GM23338 (cell line): ENCODE measurements around the gene ISL2. TPM values are rescaled to one million over a fixed set of nuclear protein-coding genes. Genes with fewer than 3 reads are reported as not detected.

Experiments
- ATAC-seq: fragments of 200-7000 bp; cut with Tn5 transposase; 3 replicates; pipeline ENCODE4 v1.9.1; 2020
- DNase-seq: peaks from one replicate; pipeline ENCODE4 v3.0.0-alpha.2; 2015; ENCODE audit warnings: low spot score
- H2AFZ ChIP-seq: fragments of 200-600 bp; sonication (generic); 2 replicates; pipeline ENCODE4 v1.8.0; 2016; ENCODE audit warnings: antibody characterized with exemption, mild to moderate bottlenecking, moderate library complexity
- H3F3A ChIP-seq: fragments of 200-600 bp; sonication (generic); replicated peaks from 2 replicates; pipeline ENCODE4 v1.8.0; 2017; ENCODE audit warnings: antibody characterized with exemption, mixed run types, low read depth
- H3K27ac ChIP-seq: fragments of 200-600 bp; sonication (generic); 2 replicates; pipeline ENCODE4 v1.6.1; 2016; ENCODE audit warnings: low read depth
- H3K27me3 ChIP-seq: fragments of 200-600 bp; sonication (generic); 2 replicates; pipeline ENCODE4 v1.8.0; 2016; ENCODE audit warnings: mild to moderate bottlenecking, mixed run types, moderate library complexity; ENCODE audit not compliant: insufficient read depth
- H3K36me3 ChIP-seq: fragments of 200-600 bp; sonication (generic); 2 replicates; pipeline ENCODE4 v1.8.0; 2016; ENCODE audit warnings: mild to moderate bottlenecking; ENCODE audit not compliant: insufficient read depth
- H3K4me1 ChIP-seq: fragments of 200-600 bp; sonication (generic); 2 replicates; pipeline ENCODE4 v1.8.0; 2016; ENCODE audit warnings: mild to moderate bottlenecking, moderate library complexity; ENCODE audit not compliant: insufficient read depth
- H3K4me2 ChIP-seq: fragments of 200-600 bp; sonication (generic); 2 replicates; pipeline ENCODE4 v1.7.1; 2017; ENCODE audit warnings: mixed run types
- H3K4me3 ChIP-seq: fragments of 200-600 bp; sonication (generic); 2 replicates; pipeline ENCODE4 v1.6.1; 2016; ENCODE audit warnings: mixed run types
- H3K79me2 ChIP-seq: fragments of 200-600 bp; sonication (generic); replicated peaks from 2 replicates; pipeline ENCODE4 v1.8.0; 2017; ENCODE audit warnings: mild to moderate bottlenecking; ENCODE audit not compliant: insufficient read depth
- H3K9me2 ChIP-seq: fragments of 200-600 bp; sonication (generic); 2 replicates; pipeline ENCODE4 v1.8.0; 2017; ENCODE audit not compliant: insufficient read depth
- H4K20me1 ChIP-seq: fragments of 200-600 bp; sonication (generic); replicated peaks from 2 replicates; pipeline ENCODE4 v1.8.0; 2017; ENCODE audit warnings: mild to moderate bottlenecking; ENCODE audit not compliant: insufficient read depth
- H3K27ac Mint-ChIP-seq: 2 replicates; pipeline ENCODE4 v1.8.0; 2020; ENCODE audit warnings: inconsistent platforms, mild to moderate bottlenecking, moderate library complexity, mixed read lengths
- H3K27me3 Mint-ChIP-seq: 3 replicates; pipeline ENCODE4 v1.8.0; 2022; ENCODE audit warnings: low read depth, mild to moderate bottlenecking, moderate library complexity, mixed read lengths, inconsistent platforms; ENCODE audit not compliant: insufficient read depth, poor library complexity
- H3K36me3 Mint-ChIP-seq: 3 replicates; pipeline ENCODE4 v1.8.0; 2021; ENCODE audit warnings: low read depth, mild to moderate bottlenecking, inconsistent platforms, moderate library complexity, mixed read lengths
- H3K4me1 Mint-ChIP-seq: 3 replicates; pipeline ENCODE4 v1.8.0; 2020; ENCODE audit warnings: mild to moderate bottlenecking, inconsistent platforms, mixed read lengths
- H3K4me3 Mint-ChIP-seq: 3 replicates; pipeline ENCODE4 v1.8.0; 2021; ENCODE audit warnings: moderate library complexity, mild to moderate bottlenecking, inconsistent platforms, mixed read lengths
- H3K9me3 Mint-ChIP-seq: 3 replicates; pipeline ENCODE4 v1.8.0; 2020; ENCODE audit warnings: moderate library complexity, mild to moderate bottlenecking, inconsistent platforms, mixed read lengths
- ETS1 ChIP-seq: IDR thresholded peaks from 2 replicates; pipeline ENCODE4 v1.6.1; 2016; ENCODE audit warnings: antibody characterized with exemption
- EZH2 ChIP-seq: fragments of 200-600 bp; sonication (generic); IDR thresholded peaks from one replicate; pipeline ENCODE4 v1.8.0; 2017; ENCODE audit warnings: antibody characterized with exemption, mild to moderate bottlenecking, low read depth; ENCODE audit not compliant: unreplicated experiment
- NANOG ChIP-seq: IDR thresholded peaks from 2 replicates; pipeline ENCODE4 v1.6.1; 2016; ENCODE audit warnings: antibody characterized with exemption, borderline replicate concordance
- POLR2AphosphoS5 ChIP-seq: IDR thresholded peaks from 2 replicates; pipeline ENCODE4 v1.6.1; 2016; ENCODE audit warnings: antibody characterized with exemption, low read depth
- STAT1 ChIP-seq: IDR thresholded peaks from one replicate; pipeline ENCODE4 v1.6.1; 2016; ENCODE audit warnings: antibody characterized with exemption; ENCODE audit not compliant: unreplicated experiment
- ZNF331 ChIP-seq: fragments of 250-450 bp; sonication (Bioruptor Pico); IDR thresholded peaks from 2 replicates; pipeline ENCODE4 v1.5.0; 2020; ENCODE audit warnings: low read depth, mild to moderate bottlenecking, moderate library complexity
- polyA plus RNA-seq: library from polyadenylated mRNA; unstranded; fragments of >200 nt; fragmentation: Nextera tagmentation; extraction: Ambion mirVana; gene quantifications from 2 replicates; pipeline ENCODE4 v1.2.1, GENCODE V29; 2016
- total RNA-seq: library from RNA; depleted of rRNA; stranded (reverse); fragments of >200 nt; shearing (Covaris generic); gene quantifications from 2 replicates; pipeline ENCODE4 v1.2.3, GENCODE V29; 2014
- TF ChIP-seq, protein P1 (sequence below): IDR thresholded peaks from one replicate; pipeline ENCODE4 v1.6.1; 2018; ENCODE audit warnings: antibody characterized with exemption; ENCODE audit not compliant: unreplicated experiment
- TF ChIP-seq, protein P2 (sequence below), 2 experiments: fragments of 200-600 bp in 1 of 2; sonication (generic) in 1 of 2; conservative IDR thresholded peaks; 2 replicates each; pipeline versions ENCODE4 v1.5.1 to v1.6.1; 2016 to 2017; ENCODE audit warnings: antibody characterized with exemption in 2 of 2, low read depth in 2 of 2, mild to moderate bottlenecking in 2 of 2, moderate library complexity in 1 of 2

Gene ISL2
- total and polyA plus RNA-seq, 2 experiments from 2014 or later: 0.65 to 2.7 TPM

- Mint-ChIP-seq H3K27ac (no peak overlapping the region), H3K4me3 (no peak overlapping the region), H3K9me3 (peaks cover 3% of the 10 kb centered on the region; the same call in 1 of the 3 replicates), H3K27me3 (peaks cover 1% of the 10 kb centered on the region), H3K4me1 (no peaks in the 10 kb centered on the region), H3K36me3 (peaks cover 3% of the 10 kb centered on the region; the same call in 1 of the 3 replicates)
- H3K27ac ChIP-seq: no peak overlapping the region
- H3K9me2 ChIP-seq: no peaks in the 10 kb centered on the region
- no peaks in the 10 kb centered on the region for H3K4me1 ChIP-seq
- no peaks in the 10 kb centered on the region for H3F3A ChIP-seq
- no peak overlapping the region for H3K4me2 ChIP-seq
- no peaks in the 10 kb centered on the region for H3K27me3 ChIP-seq
- H3K4me3 ChIP-seq: no peak overlapping the region
- H4K20me1 ChIP-seq: peaks cover 16% of the 10 kb centered on the region; the same call in 1 of the 2 replicates
- no peak for ATAC-seq
- peaks cover 92% of the 10 kb centered on the region for H3K79me2 ChIP-seq
- TF ChIP-seq, protein P1, sequence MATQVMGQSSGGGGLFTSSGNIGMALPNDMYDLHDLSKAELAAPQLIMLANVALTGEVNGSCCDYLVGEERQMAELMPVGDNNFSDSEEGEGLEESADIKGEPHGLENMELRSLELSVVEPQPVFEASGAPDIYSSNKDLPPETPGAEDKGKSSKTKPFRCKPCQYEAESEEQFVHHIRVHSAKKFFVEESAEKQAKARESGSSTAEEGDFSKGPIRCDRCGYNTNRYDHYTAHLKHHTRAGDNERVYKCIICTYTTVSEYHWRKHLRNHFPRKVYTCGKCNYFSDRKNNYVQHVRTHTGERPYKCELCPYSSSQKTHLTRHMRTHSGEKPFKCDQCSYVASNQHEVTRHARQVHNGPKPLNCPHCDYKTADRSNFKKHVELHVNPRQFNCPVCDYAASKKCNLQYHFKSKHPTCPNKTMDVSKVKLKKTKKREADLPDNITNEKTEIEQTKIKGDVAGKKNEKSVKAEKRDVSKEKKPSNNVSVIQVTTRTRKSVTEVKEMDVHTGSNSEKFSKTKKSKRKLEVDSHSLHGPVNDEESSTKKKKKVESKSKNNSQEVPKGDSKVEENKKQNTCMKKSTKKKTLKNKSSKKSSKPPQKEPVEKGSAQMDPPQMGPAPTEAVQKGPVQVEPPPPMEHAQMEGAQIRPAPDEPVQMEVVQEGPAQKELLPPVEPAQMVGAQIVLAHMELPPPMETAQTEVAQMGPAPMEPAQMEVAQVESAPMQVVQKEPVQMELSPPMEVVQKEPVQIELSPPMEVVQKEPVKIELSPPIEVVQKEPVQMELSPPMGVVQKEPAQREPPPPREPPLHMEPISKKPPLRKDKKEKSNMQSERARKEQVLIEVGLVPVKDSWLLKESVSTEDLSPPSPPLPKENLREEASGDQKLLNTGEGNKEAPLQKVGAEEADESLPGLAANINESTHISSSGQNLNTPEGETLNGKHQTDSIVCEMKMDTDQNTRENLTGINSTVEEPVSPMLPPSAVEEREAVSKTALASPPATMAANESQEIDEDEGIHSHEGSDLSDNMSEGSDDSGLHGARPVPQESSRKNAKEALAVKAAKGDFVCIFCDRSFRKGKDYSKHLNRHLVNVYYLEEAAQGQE: no peak
- no peak for TF ChIP-seq ETS1
- TF ChIP-seq NANOG: no peak
- TF ChIP-seq EZH2: no peak
- no peak for TF ChIP-seq POLR2AphosphoS5
- TF ChIP-seq ZNF331: no peak
- no peak for TF ChIP-seq STAT1
- TF ChIP-seq, protein P2, sequence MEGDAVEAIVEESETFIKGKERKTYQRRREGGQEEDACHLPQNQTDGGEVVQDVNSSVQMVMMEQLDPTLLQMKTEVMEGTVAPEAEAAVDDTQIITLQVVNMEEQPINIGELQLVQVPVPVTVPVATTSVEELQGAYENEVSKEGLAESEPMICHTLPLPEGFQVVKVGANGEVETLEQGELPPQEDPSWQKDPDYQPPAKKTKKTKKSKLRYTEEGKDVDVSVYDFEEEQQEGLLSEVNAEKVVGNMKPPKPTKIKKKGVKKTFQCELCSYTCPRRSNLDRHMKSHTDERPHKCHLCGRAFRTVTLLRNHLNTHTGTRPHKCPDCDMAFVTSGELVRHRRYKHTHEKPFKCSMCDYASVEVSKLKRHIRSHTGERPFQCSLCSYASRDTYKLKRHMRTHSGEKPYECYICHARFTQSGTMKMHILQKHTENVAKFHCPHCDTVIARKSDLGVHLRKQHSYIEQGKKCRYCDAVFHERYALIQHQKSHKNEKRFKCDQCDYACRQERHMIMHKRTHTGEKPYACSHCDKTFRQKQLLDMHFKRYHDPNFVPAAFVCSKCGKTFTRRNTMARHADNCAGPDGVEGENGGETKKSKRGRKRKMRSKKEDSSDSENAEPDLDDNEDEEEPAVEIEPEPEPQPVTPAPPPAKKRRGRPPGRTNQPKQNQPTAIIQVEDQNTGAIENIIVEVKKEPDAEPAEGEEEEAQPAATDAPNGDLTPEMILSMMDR (conservative IDR thresholded peaks at IDR 0.05; ENCODE audit: low read depth in 2 of 2): no peak
- no peaks in the 10 kb centered on the region for H3K36me3 ChIP-seq
- DNase-seq: no peak
- H2AFZ ChIP-seq: no peak overlapping the region
These were observed 32.7 kb upstream of the ISL2 start for GRCh38 chr15:76303909-76304308.
